GM12878 (cell line): Measurements from ENCODE around the gene PTPRD. TPM values are rescaled to one million over a fixed set of nuclear protein-coding genes. Genes with fewer than 3 reads are reported as not detected.
A peak's percentile ranks its signal among the peaks of the same experiment; 100 is the strongest.

Experiments
- ATAC-seq: fragments of 200-7000 bp; cut with Tn5 transposase; 3 replicates; pipeline ENCODE4 v1.9.1; 2020; ENCODE audit warnings: mild to moderate bottlenecking, moderate library complexity
- BruUV-seq: library from RNA; stranded (reverse); fragments of 400-500 nt; replicated peaks from 2 replicates; lab custom pipeline; 2021; lab: Mats Ljungman, UMichigan
- CTCF ChIA-PET: fragments of 300-600 bp; sonication (Branson Sonifier 250); formaldehyde crosslinking; extraction: SDS; loops from one replicate; lab custom pipeline; 2021; ENCODE audit warnings: inconsistent platforms; lab: Yijun Ruan, JAX
- POLR2A ChIA-PET: fragments of 350-600 bp; formaldehyde crosslinking; extraction: SDS; loops from one replicate; lab custom pipeline; 2021; ENCODE audit warnings: inconsistent platforms; lab: Charles Lee
- RAD21 ChIA-PET: fragments of 300-600 bp; sonication (Branson Sonifier 250); formaldehyde crosslinking; loops from one replicate; lab custom pipeline; 2023; ENCODE audit warnings: antibody characterized with exemption; ENCODE audit not compliant: unreplicated experiment; lab: Charles Lee
- SMC1A ChIA-PET: fragments of 300-600 bp; sonication (Branson Sonifier 250); formaldehyde crosslinking; loops from one replicate; lab custom pipeline; 2023; ENCODE audit not compliant: unreplicated experiment, uncharacterized antibody; lab: Charles Lee
- DNase-seq: peaks from one replicate; pipeline ENCODE4 v3.0.0-alpha.2; 2011; ENCODE audit warnings: low read depth, low spot score
- FAIRE-seq: peaks from 3 replicates; lab custom pipeline; 2011; peaks lifted over from hg19 to GRCh38; lab: Jason Lieb, UNC
- H2AFZ ChIP-seq: 2 replicates; pipeline ENCODE4 v1.6.0; 2011; ENCODE audit warnings: low read depth, low read length, control low read depth; ENCODE audit not compliant: control insufficient read depth
- H3K27ac ChIP-seq: 2 replicates; pipeline ENCODE4 v1.5.1; 2011; ENCODE audit warnings: control low read depth; ENCODE audit not compliant: control insufficient read depth, insufficient read depth
- H3K27me3 ChIP-seq, 2 experiments: replicated peaks in 1 of 2; 2 replicates each; pipeline versions ENCODE4 v1.6.0 to v1.6.1; 2011; ENCODE audit warnings: low read length in 1 of 2; ENCODE audit not compliant: control insufficient read depth in 2 of 2, insufficient read depth in 2 of 2
- H3K36me3 ChIP-seq, 2 experiments: 2 replicates each; pipeline ENCODE4 v1.5.1; 2011; ENCODE audit warnings: low read length in 1 of 2; ENCODE audit not compliant: control insufficient read depth in 2 of 2, insufficient read depth in 2 of 2
- H3K4me1 ChIP-seq: 2 replicates; pipeline ENCODE4 v1.6.1; 2011; ENCODE audit warnings: mild to moderate bottlenecking, low read length, moderate library complexity, mixed read lengths; ENCODE audit not compliant: control insufficient read depth, insufficient read depth
- H3K4me2 ChIP-seq: 2 replicates; pipeline ENCODE4 v1.6.0; 2011; ENCODE audit warnings: control low read depth; ENCODE audit not compliant: control insufficient read depth, insufficient read depth
- H3K4me3 ChIP-seq: fragments of 200-600 bp; sonication (generic); 2 replicates; pipeline ENCODE4 v1.5.1; 2016
- H3K79me2 ChIP-seq: 2 replicates; pipeline ENCODE4 v1.6.0; 2011; ENCODE audit warnings: low read length; ENCODE audit not compliant: control insufficient read depth, insufficient read depth
- H3K9ac ChIP-seq: 2 replicates; pipeline ENCODE4 v1.8.0; 2011; ENCODE audit warnings: low read length, control low read depth, mixed read lengths; ENCODE audit not compliant: control insufficient read depth, insufficient read depth
- H3K9me3 ChIP-seq: replicated peaks from 3 replicates; pipeline ENCODE4 v1.5.1; 2011; ENCODE audit warnings: mild to moderate bottlenecking, low read length; ENCODE audit not compliant: control insufficient read depth, insufficient read depth
- H4K20me1 ChIP-seq: 2 replicates; pipeline ENCODE4 v1.6.0; 2011; ENCODE audit not compliant: control insufficient read depth, insufficient read depth
- ATF7 ChIP-seq: fragments of 450-650 bp; IDR thresholded peaks from 2 replicates; pipeline ENCODE4 v1.6.1; 2016; ENCODE audit warnings: low read depth, mild to moderate bottlenecking
- CREB1 ChIP-seq: IDR thresholded peaks from 2 replicates; pipeline ENCODE4 v1.6.1; 2012; ENCODE audit warnings: low read depth, mild to moderate bottlenecking, inconsistent platforms
- GATAD2B ChIP-seq: fragments of 450-650 bp; conservative IDR thresholded peaks from 2 replicates; pipeline ENCODE4 v1.6.1; 2017; ENCODE audit warnings: low read depth, mild to moderate bottlenecking, moderate library complexity
- JUNB ChIP-seq: IDR thresholded peaks from 2 replicates; pipeline ENCODE4 v1.6.1; 2016; ENCODE audit warnings: antibody characterized with exemption, mild to moderate bottlenecking
- NFIC ChIP-seq: IDR thresholded peaks from 2 replicates; pipeline ENCODE4 v1.6.1; 2012; ENCODE audit warnings: low read depth, mild to moderate bottlenecking, inconsistent platforms, low read length, moderate library complexity
- RUNX3 ChIP-seq: IDR thresholded peaks from 2 replicates; pipeline ENCODE4 v1.6.1; 2012; ENCODE audit warnings: low read length, inconsistent platforms
- ZBED1 ChIP-seq: IDR thresholded peaks from 2 replicates; pipeline ENCODE4 v1.6.1; 2016; ENCODE audit warnings: borderline replicate concordance
- WGBS: methylation state at CpG from one replicate; pipeline ENCODE4 v1.1.6; 2016; ENCODE audit warnings: low lambda C conversion rate; ENCODE audit not compliant: insufficient replicate concordance, insufficient coverage; ENCODE audit errors: missing lambda C conversion rate; 5-methylcytosine and 5-hydroxymethylcytosine counted together
- in situ Hi-C: fragments of 300-500 bp; cut with MboI; formaldehyde crosslinking; loops from 9 replicates; pipeline ENCODE4 v1.14.3; 2018; ENCODE audit warnings: mixed read lengths
- intact Hi-C: fragments of 100-400 bp; cut with micrococcal nuclease; formaldehyde crosslinking; loops from one replicate; pipeline ENCODE4 v1.14.2; 2022; ENCODE audit not compliant: unreplicated experiment
- polyA plus RNA-seq, 11 experiments: library from polyadenylated mRNA; depleted of rRNA in 4 of 11; unstranded in 6 of 11; stranded (reverse) in 5 of 11; fragments of >200 nt; fragmentation: Nextera tagmentation in 4 of 11; fragmentation: Illumina TruSeq in 1 of 11; extraction: Ambion mirVana in 4 of 11; extraction: Trizol in 1 of 11; gene quantifications; 1 replicate in 1 of 11; 2 replicates in 10 of 11; pipeline versions ENCODE4 v1.2.1 to v1.2.3, GENCODE V29; 2011 to 2016; ENCODE audit warnings: inconsistent platforms in 2 of 11, missing spikeins in 2 of 11, low read depth in 1 of 11
- total RNA-seq, 4 experiments: library from RNA; depleted of rRNA in 3 of 4; stranded (reverse); fragments of >200 nt in 3 of 4; fragmentation: Illumina TruSeq in 1 of 4; extraction: Trizol in 1 of 4; gene quantifications; 2 replicates each; pipeline versions ENCODE4 v1.2.1 to v1.2.3, GENCODE V29; 2013 to 2021
- TF ChIP-seq, protein P1 (sequence below): IDR thresholded peaks from 2 replicates; pipeline ENCODE4 v1.6.1; 2012; ENCODE audit warnings: low read length, inconsistent platforms

The PTPRD gene
- total and polyA plus RNA-seq, 10 of the 15 experiments (the other 5 are each of a cell fraction or from before 2014, with no cell fraction given): under 0.01 to 0.05 (median 0.01) TPM; not detected in 7

DNA sequence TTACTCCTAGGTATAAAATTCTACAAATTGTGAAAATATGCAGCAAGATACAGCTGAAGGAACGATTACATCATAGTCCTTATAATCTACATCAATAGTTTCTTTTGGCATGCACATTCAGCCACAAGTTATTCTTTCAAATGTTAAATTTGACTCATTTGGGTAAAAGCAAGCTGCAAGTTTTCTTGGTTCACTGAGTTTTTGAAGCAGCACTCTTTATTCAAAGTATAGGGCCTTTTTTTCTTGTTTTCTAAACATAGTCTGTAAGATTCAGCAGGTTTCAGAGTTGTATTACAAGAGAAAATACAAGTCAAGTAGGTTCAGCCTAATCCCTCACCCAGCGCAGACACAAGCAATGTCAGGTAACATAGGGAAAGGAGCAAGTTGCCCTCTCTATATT is 981.5 kb downstream of the PTPRD start:
- in situ Hi-C loops: no loop called here
- FAIRE-seq (no peak), ATAC-seq (peak; percentile 21; the same call in 2 of the 3 replicates), DNase-seq (no peak)
- no TSS peak for BruUV-seq
- H4K20me1 ChIP-seq: no peaks in the 10 kb centered on the region
- TF ChIP-seq GATAD2B: no peak
- TF ChIP-seq NFIC: 0 out of 2 replicates have a peak, but pooled peaks have one; percentile 31
- TF ChIP-seq, protein P1, sequence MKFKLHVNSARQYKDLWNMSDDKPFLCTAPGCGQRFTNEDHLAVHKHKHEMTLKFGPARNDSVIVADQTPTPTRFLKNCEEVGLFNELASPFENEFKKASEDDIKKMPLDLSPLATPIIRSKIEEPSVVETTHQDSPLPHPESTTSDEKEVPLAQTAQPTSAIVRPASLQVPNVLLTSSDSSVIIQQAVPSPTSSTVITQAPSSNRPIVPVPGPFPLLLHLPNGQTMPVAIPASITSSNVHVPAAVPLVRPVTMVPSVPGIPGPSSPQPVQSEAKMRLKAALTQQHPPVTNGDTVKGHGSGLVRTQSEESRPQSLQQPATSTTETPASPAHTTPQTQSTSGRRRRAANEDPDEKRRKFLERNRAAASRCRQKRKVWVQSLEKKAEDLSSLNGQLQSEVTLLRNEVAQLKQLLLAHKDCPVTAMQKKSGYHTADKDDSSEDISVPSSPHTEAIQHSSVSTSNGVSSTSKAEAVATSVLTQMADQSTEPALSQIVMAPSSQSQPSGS: peak; percentile 73
- TF ChIP-seq JUNB: 0 out of 2 replicates have a peak, but pooled peaks have one; percentile 16
- 0 out of 2 replicates have a peak, but pooled peaks have one; percentile 48 for TF ChIP-seq ATF7
- TF ChIP-seq RUNX3: peak; percentile 51
- peak; percentile 43; the same call in 1 of the 2 replicates for TF ChIP-seq CREB1
- TF ChIP-seq ZBED1: no peak
- no peak overlapping the region for H3K4me3 ChIP-seq
- H3K9me3 ChIP-seq: no peaks in the 10 kb centered on the region
- 18% methylated on average over 2 of the region's 2 CpGs for WGBS
- intact Hi-C loops: no loop called here
- 0 out of 2 replicates have a peak overlapping the region, but pooled peaks have one; percentile 8 for H3K4me2 ChIP-seq
- POLR2A ChIA-PET: no interaction called here
- RAD21 ChIA-PET: no interaction called here
- H3K27ac ChIP-seq: no peak overlapping the region
- CTCF ChIA-PET: interaction anchor here (1.2 kb wide), 1 partner anchor 25 kb away, joined by 3 read pairs; no protein-coding TSS in a partner anchor
- no peaks in the 10 kb centered on the region for H3K4me1 ChIP-seq
- H2AFZ ChIP-seq: no peak overlapping the region
- no peak overlapping the region for H3K9ac ChIP-seq
- H3K27me3 ChIP-seq: no peaks in the 10 kb centered on the region
- SMC1A ChIA-PET: interaction anchor here (0.6 to 1.7 kb wide), 2 partner anchors 24 to 283 kb away, joined by 3 read pairs; no protein-coding TSS in a partner anchor
- H3K79me2 ChIP-seq: no peaks in the 10 kb centered on the region
- H3K36me3 ChIP-seq: no peaks in the 10 kb centered on the region
